ENCODE measurements around the gene COL20A1. TPM values are rescaled to one million over a fixed set of nuclear protein-coding genes. Genes with fewer than 3 reads are reported as not detected.
A peak's percentile ranks its signal among the peaks of the same experiment; 100 is the strongest.

Gene COL20A1
- total RNA-seq, 3 donors from 2014 or later: not detected

- TF ChIP-seq, protein P1, sequence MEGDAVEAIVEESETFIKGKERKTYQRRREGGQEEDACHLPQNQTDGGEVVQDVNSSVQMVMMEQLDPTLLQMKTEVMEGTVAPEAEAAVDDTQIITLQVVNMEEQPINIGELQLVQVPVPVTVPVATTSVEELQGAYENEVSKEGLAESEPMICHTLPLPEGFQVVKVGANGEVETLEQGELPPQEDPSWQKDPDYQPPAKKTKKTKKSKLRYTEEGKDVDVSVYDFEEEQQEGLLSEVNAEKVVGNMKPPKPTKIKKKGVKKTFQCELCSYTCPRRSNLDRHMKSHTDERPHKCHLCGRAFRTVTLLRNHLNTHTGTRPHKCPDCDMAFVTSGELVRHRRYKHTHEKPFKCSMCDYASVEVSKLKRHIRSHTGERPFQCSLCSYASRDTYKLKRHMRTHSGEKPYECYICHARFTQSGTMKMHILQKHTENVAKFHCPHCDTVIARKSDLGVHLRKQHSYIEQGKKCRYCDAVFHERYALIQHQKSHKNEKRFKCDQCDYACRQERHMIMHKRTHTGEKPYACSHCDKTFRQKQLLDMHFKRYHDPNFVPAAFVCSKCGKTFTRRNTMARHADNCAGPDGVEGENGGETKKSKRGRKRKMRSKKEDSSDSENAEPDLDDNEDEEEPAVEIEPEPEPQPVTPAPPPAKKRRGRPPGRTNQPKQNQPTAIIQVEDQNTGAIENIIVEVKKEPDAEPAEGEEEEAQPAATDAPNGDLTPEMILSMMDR (IDR thresholded peaks at IDR 0.05): no peak
- intact Hi-C loops (cut with DNase I, micrococcal nuclease): no loop called here
- Histone ChIP-seq H3K36me3 (ENCODE audit: low read depth) (no peaks in the 10 kb centered on the region), H3K9me3 (no peaks in the 10 kb centered on the region), H3K4me3 (no peak overlapping the region), H3K4me1 (ENCODE audit: low read depth) (no peaks in the 10 kb centered on the region)
- no peak for ATAC-seq
- DNase-seq: peak in 1 of 3 donors; percentile 41
Measured at GRCh38 chr20:63312273-63312672, 19.3 kb downstream of the COL20A1 start.

- Histone ChIP-seq H3K36me3 (ENCODE audit: low read depth) (no peaks in the 10 kb centered on the region), H3K4me1 (ENCODE audit: low read depth) (no peaks in the 10 kb centered on the region), H3K4me3 (no peak overlapping the region), H3K9me3 (no peaks in the 10 kb centered on the region)
- intact Hi-C loops (cut with DNase I, micrococcal nuclease): no loop called here
- ATAC-seq (no peak), DNase-seq (peak in 1 of 3 donors; percentile 37)
- TF ChIP-seq, protein P1 (IDR thresholded peaks at IDR 0.05): no peak
Measured at GRCh38 chr20:63312690-63313348, 19.8 kb downstream of the COL20A1 start.

DNA sequence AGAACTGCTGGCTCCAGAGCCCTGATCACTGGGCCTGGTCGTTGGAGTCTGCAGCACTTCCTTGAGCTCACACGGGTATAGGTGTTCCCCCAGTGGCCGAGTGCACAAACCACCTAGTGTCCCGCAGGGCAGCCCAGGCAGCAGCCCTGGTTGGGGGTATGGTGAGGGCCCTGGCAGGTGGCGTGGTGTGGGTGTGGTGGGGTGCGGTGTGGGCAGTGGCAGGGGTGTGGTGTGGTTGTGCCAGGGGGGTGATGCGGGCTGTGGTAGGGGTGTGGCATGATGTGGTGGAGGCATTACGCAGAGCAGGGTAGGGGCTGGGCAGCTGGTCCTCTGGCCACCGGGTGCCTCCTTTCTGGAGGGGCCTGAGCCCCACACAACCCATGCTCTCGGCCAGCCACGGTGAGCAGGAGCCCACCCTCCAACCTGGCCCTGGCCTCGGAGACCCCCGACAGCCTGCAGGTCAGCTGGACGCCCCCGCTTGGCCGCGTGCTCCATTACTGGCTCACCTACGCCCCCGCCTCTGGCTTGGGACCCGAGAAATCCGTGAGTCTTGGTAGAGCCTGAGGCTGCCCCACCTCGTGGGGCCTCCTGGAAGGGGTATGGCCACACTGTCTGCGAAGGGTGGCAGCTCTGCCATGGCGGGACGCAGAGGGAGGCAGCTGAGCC lies 20.5 kb downstream of the COL20A1 start:
- peak; percentile 13 for ATAC-seq
- H3K4me3 ChIP-seq: no peak overlapping the region
- intact Hi-C loops (cut with DNase I, micrococcal nuclease): no loop called here

DNA sequence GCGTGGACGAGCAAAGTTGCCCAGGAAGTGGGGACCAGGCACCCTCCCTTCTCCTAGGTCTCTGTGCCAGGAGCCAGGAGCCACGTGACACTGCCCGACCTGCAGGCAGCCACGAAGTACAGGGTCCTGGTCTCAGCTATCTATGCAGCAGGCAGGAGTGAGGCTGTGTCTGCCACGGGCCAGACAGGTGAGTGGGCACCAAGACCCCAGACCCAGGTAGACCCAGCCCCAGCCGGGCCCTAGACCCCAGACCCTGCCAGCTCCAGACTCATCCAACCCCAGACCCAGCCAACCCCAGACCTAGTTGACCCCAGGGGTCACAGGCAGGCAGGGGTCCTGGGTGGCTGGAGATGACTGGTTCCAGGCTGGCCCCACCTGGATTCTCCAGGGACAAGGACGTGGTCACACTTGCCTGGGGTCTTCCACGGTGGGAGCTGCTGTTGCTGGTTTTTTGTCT lies 21.1 kb downstream of the COL20A1 start:
- no peak for ATAC-seq
- H3K4me1 ChIP-seq (ENCODE audit: low read depth): no peaks in the 10 kb centered on the region
- intact Hi-C loops (cut with DNase I, micrococcal nuclease): no loop called here
- no peaks in the 10 kb centered on the region for H3K36me3 ChIP-seq (ENCODE audit: low read depth)
- no peaks in the 10 kb centered on the region for H3K9me3 ChIP-seq
- peak in 1 of 3 donors; percentile 9 for DNase-seq
- no peak overlapping the region for H3K4me3 ChIP-seq
- TF ChIP-seq, protein P1 (IDR thresholded peaks at IDR 0.05): no peak

More for the DNA sequence above, 20.5 kb downstream of the COL20A1 start:
- H3K9me3 ChIP-seq: no peaks in the 10 kb centered on the region
- no peaks in the 10 kb centered on the region for H3K36me3 ChIP-seq (ENCODE audit: low read depth)
- H3K4me1 ChIP-seq (ENCODE audit: low read depth): no peaks in the 10 kb centered on the region
- DNase-seq: peak in 2 of 3 donors; percentile 17 to 41
- TF ChIP-seq, protein P1 (IDR thresholded peaks at IDR 0.05): no peak

- TF ChIP-seq, protein P1 (IDR thresholded peaks at IDR 0.05): no peak
- no peaks in the 10 kb centered on the region for H3K9me3 ChIP-seq
- H3K4me3 ChIP-seq: no peak overlapping the region
- no peaks in the 10 kb centered on the region for H3K36me3 ChIP-seq (ENCODE audit: low read depth)
- ATAC-seq (no peak), DNase-seq (peak in 2 of 3 donors; percentile 12 to 30)
- H3K4me1 ChIP-seq (ENCODE audit: low read depth): no peaks in the 10 kb centered on the region
- intact Hi-C loops (cut with DNase I, micrococcal nuclease): no loop called here
Measured at GRCh38 chr20:63314566-63315239, 21.7 kb downstream of the COL20A1 start.
